Measurements from ENCODE around the gene IFNL1.
"Not testable (repeated sequence)": the region's sequence is repeated elsewhere in the genome, so short reads cannot be mapped to it uniquely, and the experiment has no call there.

IFNL1 gene

DNA sequence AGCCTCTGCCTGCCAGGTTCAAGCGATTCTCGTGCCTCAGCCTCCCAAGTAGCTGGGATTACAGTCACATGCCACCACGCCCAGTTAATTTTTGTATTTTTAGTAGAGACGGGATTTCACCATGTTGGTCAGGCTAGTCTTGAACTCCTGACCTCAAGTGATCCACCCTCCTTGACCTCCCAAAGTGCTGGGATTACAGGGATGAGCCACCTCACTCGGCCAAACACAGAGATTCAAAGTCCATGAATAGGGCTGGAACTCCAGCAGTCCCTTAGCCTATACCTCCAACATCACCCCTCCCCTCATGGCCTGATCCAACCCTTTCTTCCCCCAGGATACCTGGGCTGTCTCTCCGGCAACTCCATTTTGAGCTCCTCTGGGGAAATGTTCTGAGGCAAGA lies 36.5 kb downstream of the IFNL1 start:
- not testable (repeated sequence) for DNase-seq (ENCODE audit: low read depth)

DNA sequence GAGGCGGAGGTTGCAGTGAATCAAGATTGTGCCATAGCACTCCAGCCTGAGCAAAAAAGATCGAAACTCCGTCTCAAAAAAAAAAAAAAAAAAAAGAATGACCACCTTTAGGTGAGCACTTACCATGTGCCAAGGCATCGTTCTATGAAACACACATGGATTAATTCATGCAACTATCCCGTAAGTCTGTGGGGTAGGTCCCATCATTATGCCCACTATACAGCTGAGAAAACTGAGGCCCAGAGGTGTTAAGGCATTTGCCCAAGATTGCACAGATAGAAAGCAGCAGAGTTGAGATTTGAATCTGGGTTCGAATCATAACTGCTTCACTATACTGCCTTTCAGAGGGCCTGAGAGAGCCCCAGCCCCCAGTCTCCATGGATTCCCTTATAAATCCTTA lies 37.3 kb downstream of the IFNL1 start:
- no peak for DNase-seq (ENCODE audit: low read depth)

DNA sequence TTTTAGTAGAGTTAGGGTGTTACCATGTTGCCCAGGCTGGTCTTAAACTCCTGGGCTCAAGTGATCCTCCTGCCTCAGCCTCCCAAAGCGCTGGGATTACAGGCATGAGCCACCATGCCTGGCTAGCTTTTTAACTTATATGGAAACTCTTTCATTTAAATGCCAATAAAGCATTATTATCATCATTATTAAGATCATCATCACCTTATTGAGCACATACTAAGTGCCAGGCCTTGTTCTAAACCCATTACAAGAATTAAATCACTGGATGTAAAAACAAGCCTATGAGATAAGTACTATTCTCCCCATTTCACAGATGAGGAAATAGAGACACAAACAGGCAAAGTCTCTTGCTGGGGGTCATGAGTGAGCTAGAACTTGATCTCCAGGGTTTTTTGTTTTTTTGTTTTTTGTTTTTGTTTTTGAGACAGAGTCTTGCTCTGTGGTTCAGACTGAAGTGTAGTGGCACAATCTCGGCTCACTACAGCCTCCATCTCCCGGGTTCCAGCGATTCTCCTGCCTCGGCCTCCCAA lies 38.3 kb downstream of the IFNL1 start:
- DNase-seq (ENCODE audit: low read depth): no peak

DNA sequence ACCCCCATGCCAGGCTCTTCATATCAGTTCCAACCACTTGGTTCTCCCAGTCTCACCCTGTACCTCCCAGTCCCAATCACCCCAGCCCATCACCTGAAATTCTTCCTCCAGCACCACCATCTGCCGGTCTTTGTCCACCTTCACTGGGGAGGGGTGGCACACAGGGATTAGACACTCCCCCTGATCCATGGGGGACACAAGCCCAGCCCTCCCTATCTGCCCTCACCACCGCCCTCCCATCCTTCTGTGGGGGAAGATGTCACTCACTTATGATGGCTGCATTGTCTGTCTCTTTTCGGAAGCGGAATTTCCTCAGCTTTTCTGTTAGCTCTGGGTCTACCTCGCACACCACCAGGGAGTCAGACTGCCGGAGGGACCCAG lies 39.0 kb downstream of the IFNL1 start:
- DNase-seq (ENCODE audit: low read depth): no peak

DNA sequence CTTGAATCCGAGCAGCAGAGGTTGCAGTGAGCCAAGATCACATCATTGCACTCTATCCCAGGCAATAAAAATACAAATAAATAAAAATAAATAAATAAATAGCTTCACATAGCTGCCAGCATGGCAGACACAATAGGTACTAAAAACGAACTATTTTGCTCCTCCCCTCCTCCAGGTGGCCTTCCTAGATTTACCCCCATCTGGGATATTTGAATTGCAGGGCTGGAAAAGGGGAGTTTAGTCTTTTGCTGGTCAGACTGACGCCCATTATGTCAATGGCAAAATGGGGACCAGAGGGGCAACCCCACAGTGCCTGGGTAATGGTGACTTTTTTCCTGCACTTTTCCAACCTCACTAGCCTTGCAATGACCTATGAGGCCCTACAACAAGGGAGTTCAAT lies 40.3 kb downstream of the IFNL1 start:
- DNase-seq (ENCODE audit: low read depth): no peak

DNA sequence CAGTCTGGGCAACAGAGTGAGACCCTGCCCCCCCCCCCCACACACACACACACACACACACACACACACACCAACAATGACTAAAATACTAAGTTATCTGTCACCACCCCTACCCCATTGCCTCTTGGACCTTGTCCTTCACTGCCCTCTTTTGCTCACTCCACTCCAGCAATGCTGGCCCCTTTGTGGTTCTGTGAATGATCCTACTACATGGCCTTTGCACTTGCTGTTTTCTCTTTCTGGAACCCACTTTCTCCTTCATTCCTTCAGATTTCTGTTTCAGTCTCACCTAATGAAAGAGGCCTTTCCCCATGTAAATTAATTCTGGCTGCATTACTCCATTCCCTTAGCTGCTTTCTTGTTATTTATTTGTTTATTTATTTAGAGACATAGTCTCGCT lies 43.5 kb downstream of the IFNL1 start:
- DNase-seq (ENCODE audit: low read depth): no peak

DNA sequence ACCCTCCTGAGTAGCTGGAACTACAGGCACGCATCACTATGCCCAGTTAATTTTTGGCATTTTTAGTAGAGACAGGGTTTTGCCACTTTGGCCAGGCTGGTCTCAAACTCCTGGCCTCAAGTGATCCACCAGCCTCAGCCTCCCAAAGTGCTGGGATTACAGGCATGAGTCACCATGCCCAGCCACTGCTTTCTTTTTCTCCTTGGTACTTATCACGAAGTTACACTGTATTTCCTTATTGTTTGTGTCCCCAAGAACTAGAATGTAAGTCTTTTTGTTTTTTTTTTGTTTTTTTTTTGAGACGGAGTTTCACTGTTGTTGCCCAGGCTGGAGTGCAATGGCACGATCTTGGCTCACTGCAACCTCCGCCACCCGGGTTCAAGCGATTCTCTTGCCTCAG lies 43.9 kb downstream of the IFNL1 start:
- not testable (repeated sequence) for DNase-seq (ENCODE audit: low read depth)

DNA sequence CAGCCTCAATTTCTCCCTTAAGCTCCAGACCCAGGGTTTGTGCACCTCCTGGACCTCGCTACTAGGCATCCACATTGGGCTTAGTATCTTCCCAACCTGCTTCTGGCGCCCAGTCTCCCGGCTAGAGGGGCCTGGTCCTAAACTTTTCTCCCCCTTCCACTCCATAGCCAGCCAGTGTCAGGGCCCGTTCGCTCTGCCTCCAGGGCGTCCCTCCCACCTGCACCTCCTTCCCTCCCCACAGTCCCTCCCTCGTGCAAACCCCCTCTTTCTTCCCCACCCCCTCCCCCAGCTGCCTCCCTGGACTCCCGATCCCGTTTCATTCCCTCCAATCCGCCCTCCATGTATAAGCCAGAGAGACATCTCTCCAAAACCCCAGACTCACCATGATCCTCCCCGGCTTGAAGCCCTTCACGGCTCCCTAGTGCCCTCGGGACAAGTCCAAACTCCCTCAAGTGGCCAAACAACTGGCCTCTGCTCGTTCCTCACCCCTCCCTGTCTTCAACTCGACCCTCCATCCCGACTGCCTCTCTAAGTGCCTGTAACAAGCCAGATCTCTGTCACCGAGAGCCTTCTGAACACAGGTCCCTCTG lies 45.0 kb downstream of the IFNL1 start:
- DNase-seq (ENCODE audit: low read depth): no peak

DNA sequence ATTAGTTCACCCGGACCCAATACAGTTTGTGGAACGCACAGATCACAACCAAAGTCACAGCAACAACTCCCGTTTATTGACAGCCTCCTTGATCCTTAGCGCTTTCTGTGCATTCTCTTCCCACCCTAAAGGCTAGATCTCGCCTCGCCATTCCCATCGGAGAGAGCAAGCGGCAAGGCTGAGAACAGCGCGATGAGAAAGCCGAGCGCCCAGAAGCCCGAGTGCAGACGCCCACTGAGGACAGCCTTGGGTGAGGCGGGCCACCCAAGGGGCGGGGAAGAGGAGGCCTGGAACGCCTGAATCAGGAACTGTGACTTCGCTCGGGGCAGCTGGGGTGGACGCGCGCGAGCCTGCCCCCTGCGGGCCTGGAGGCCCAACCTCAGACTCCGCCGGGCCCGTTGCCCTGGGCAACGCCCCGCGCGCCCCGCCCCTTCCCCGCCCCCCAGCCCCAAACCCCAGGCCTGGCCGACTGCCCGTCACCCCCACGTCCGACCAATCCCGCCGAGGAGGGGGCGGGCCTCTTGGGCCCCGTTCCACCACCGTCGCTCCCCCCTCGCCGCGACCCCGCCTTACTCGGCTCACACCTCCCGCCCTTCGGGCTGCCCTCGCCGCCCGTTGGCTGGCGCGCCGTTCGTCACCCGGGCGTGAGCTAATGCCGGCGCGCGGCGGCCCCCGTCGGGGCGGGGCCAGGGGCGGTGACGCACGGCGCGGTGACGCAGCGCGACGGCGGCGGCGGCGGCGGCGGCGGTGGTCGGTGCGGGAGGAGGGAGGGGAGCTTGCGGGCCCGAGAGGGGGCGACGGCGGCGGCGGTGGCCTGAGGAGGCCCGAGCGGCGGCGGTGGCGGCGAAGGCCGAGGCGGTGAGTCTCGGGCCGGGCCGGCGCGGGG lies 45.8 kb downstream of the IFNL1 start, which contains the start of gene SAMD4B:
TSS of gene SAMD4B (plus strand) at position 703 of the 886 bp plus-strand sequence. CDS start 14,473 bp downstream, outside the sequence.
- peak; percentile 100 for DNase-seq (ENCODE audit: low read depth)

DNA sequence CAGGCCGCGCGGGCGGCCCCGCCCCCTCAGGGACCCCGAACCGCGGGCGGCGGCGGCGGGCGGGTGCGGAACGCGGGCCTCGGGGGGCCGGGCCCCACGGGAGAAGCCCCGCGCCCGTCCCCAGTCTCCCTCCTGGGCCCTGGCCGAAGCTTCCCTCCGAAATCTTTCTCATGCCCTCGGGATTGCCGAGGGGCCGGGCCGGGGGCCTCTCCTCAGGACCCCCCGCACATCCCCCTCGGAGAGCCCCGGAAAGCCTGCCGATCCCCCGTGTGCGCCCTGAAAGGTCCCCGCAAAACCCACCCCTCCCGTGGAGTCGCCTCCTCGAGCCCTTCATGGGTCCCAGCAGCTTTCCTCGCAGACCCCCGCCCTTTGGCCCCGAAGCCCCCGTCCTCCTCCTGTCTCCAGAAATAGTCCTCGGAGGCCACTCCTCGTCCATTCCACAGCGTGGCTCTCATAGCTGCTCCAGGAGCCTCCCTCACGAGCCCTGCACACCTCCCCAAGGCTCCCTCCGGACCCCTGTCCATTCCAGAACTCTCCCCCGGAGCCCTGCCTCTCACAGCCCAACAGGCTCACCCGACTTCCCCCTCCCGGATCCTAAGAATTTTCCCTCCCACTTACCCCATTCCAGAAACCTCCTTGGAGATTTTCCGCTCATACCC lies 46.6 kb downstream of the IFNL1 start:
- DNase-seq (ENCODE audit: low read depth): no peak

DNA sequence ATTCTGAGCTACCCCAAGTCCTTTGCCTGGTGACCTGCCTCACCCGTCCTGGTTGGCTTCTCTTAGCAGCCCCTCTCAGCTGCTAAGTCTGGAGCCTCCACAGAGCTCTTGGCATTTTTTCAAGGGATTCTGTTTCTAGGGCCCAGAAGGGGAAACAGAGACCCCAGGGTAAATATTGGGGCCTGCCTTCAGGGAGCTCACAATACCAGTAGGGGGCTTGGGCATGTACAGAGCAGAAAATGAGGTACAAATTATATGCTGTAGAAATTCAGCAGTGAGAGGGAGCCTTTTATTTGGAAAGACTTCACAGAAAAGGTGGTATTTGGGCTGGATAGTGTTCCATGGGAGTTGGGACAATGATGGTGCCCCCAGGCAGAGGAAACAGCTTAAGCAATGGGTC lies 49.7 kb downstream of the IFNL1 start:
- DNase-seq (ENCODE audit: low read depth): no peak

DNA sequence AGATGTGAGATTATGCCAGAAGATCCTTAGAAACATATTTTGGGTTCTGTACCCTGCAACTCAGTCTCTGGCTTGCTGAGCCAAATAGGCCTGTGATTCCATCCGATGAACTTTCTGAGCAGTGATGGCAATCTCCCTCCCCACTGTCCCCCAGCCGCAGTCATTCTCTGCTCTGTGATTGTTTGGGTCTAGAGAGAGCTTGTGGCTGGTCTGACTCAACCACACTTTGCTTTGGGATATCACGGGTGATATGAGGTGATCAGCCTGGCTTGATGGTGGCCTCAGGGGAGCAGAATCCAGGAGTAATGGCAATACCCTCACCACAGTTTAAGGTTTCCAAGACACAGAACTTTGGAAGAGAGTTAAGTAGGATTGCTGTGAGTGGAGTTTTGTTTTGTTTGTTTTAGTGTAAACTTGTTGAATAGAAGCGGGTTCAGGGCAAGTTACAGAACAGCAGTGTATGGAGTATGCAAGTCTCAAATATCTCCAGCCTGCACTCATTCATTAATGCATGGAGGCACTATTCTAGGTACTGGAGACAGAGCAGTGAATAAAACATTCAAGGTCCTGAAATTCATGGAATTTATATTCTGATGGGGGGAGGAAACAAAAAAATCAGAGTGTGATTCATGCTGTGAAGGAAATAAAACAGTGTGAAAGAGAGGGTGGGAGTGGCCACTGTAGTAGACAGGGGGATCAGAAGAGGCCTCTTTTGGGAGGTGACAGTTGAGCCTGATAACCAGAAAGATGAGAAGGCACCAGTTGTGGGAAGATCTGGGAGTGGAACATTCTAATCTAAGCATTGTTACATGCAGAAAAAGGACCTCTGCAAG lies 51.3 kb downstream of the IFNL1 start:
- DNase-seq (ENCODE audit: low read depth): no peak

Measured in activated T-helper 1 cell treated with Interleukin-2 at 50 U/mL for 16 hours (primary cell).